Dermis blood vessel endothelial cell (primary cell): Measurements from ENCODE around the gene ARMC6. TPM values are rescaled to one million over a fixed set of nuclear protein-coding genes. Genes with fewer than 3 reads are reported as not detected.
"Not testable (repeated sequence)": the region's sequence is repeated elsewhere in the genome, so short reads cannot be mapped to it uniquely, and the experiment has no call there.

ENCODE experiments used
- DNase-seq: peaks from one replicate; pipeline ENCODE4 v3.0.0; 2010
- total RNA-seq: library from RNA; depleted of rRNA; stranded (reverse); fragments of >200 nt; gene quantifications from 2 replicates; pipeline ENCODE4 v1.2.3, GENCODE V29; 2014

The ARMC6 gene
- total RNA-seq, 1 donor from 2014 or later, result 50.2 TPM

- DNase-seq, result no peak
These were observed 43.7 kb downstream of the ARMC6 start for GRCh38 chr19:19077103-19077502.

- no peak for DNase-seq
These were observed 45.4 kb downstream of the ARMC6 start for GRCh38 chr19:19078801-19079200.

- no peak for DNase-seq
These were observed 46.2 kb downstream of the ARMC6 start for GRCh38 chr19:19079571-19079970.

GRCh38 chr19:19081642-19082151, 48.3 kb downstream of the ARMC6 start:
- no peak for DNase-seq

GRCh38 chr19:19083413-19084178, 50.2 kb downstream of the ARMC6 start:
- DNase-seq, result no peak

- DNase-seq, result no peak
These were observed 54.3 kb downstream of the ARMC6 start for GRCh38 chr19:19087676-19088075.

- no peak for DNase-seq
These were observed 61.1 kb downstream of the ARMC6 start for GRCh38 chr19:19094513-19094912.

- no peak for DNase-seq
These were observed 62.3 kb downstream of the ARMC6 start for GRCh38 chr19:19095691-19096090.

- DNase-seq, result no peak
These were observed 63.5 kb downstream of the ARMC6 start for GRCh38 chr19:19096641-19097627.

GRCh38 chr19:19098084-19098702, 64.8 kb downstream of the ARMC6 start:
- DNase-seq, result no peak

GRCh38 chr19:19098703-19099632, 65.6 kb downstream of the ARMC6 start:
- no peak for DNase-seq

GRCh38 chr19:19101540-19101939, 68.1 kb downstream of the ARMC6 start:
- no peak for DNase-seq

GRCh38 chr19:19102566-19102965, 69.2 kb downstream of the ARMC6 start:
- DNase-seq, result not testable (repeated sequence)

- no peak for DNase-seq
These were observed 69.8 kb downstream of the ARMC6 start for GRCh38 chr19:19103167-19103566.

GRCh38 chr19:19105365-19106055, 72.1 kb downstream of the ARMC6 start:
- DNase-seq, result peak; percentile 58

- peak; percentile 9 for DNase-seq
These were observed 72.7 kb downstream of the ARMC6 start for GRCh38 chr19:19106056-19106551.

GRCh38 chr19:19106938-19107337, 73.5 kb downstream of the ARMC6 start:
- DNase-seq, result not testable (repeated sequence)

GRCh38 chr19:19107654-19108053, 74.3 kb downstream of the ARMC6 start:
- DNase-seq, result no peak
